ENCODE results near the gene KIF1C.
"Not testable (repeated sequence)": the region's sequence is repeated elsewhere in the genome, so short reads cannot be mapped to it uniquely, and the experiment has no call there.

KIF1C gene

GRCh38 chr17:5023588-5024147 is 25.9 kb downstream of the KIF1C start:
- Histone ChIP-seq H3K36me3 (ENCODE audit: control insufficient read depth in 2 of 2, insufficient read depth in 2 of 2, low read length in 2 of 2) (peaks cover 22 to 43% of the 10 kb centered on the region in 2 donors), H3K27ac (ENCODE audit: low read depth in 2 of 2, low read length in 2 of 2) (no peak overlapping the region), H3K9me3 (ENCODE audit: control insufficient read depth in 2 of 2, low read length in 2 of 2) (no peaks in the 10 kb centered on the region), H3K4me1 (ENCODE audit: control insufficient read depth in 2 of 2, insufficient read depth in 2 of 2, low read length in 2 of 2) (no peaks in the 10 kb centered on the region), H3K9ac (ENCODE audit: low read depth in 1 of 2, low read length in 2 of 2) (no peak overlapping the region), H3K27me3 (ENCODE audit: control insufficient read depth in 2 of 2, insufficient read depth in 2 of 2, low read length in 2 of 2) (no peaks in the 10 kb centered on the region), H3K4me3 (ENCODE audit: low read length in 2 of 2) (no peak overlapping the region)

- H3K27me3 ChIP-seq (ENCODE audit: control insufficient read depth in 2 of 2, insufficient read depth in 2 of 2, low read length in 2 of 2), result no peaks in the 10 kb centered on the region
- peaks cover 16 to 35% of the 10 kb centered on the region in 2 donors for H3K36me3 ChIP-seq (ENCODE audit: control insufficient read depth in 2 of 2, insufficient read depth in 2 of 2, low read length in 2 of 2)
- no peaks in the 10 kb centered on the region for H3K9me3 ChIP-seq (ENCODE audit: control insufficient read depth in 2 of 2, low read length in 2 of 2)
- no peaks in the 10 kb centered on the region for H3K4me1 ChIP-seq (ENCODE audit: control insufficient read depth in 2 of 2, insufficient read depth in 2 of 2, low read length in 2 of 2)
- no peak overlapping the region for H3K9ac ChIP-seq (ENCODE audit: low read depth in 1 of 2, low read length in 2 of 2)
- H3K27ac ChIP-seq (ENCODE audit: low read depth in 2 of 2, low read length in 2 of 2), result no peak overlapping the region
- H3K4me3 ChIP-seq (ENCODE audit: low read length in 2 of 2), result no peak overlapping the region
These were observed 26.9 kb downstream of the KIF1C start for GRCh38 chr17:5024604-5025003.

- H3K9me3 ChIP-seq (ENCODE audit: control insufficient read depth in 2 of 2, low read length in 2 of 2), result no peaks in the 10 kb centered on the region
- no peak overlapping the region for H3K4me3 ChIP-seq (ENCODE audit: low read length in 2 of 2)
- no peak overlapping the region for H3K9ac ChIP-seq (ENCODE audit: low read depth in 1 of 2, low read length in 2 of 2)
- H3K27me3 ChIP-seq (ENCODE audit: control insufficient read depth in 2 of 2, insufficient read depth in 2 of 2, low read length in 2 of 2), result no peaks in the 10 kb centered on the region
- H3K36me3 ChIP-seq (ENCODE audit: control insufficient read depth in 2 of 2, insufficient read depth in 2 of 2, low read length in 2 of 2), result peaks cover 8 to 11% of the 10 kb centered on the region in 2 donors
- no peak overlapping the region for H3K27ac ChIP-seq (ENCODE audit: low read depth in 2 of 2, low read length in 2 of 2)
- H3K4me1 ChIP-seq (ENCODE audit: control insufficient read depth in 2 of 2, insufficient read depth in 2 of 2, low read length in 2 of 2), result peaks cover 4% of the 10 kb centered on the region in 2 donors
These were observed 29.5 kb downstream of the KIF1C start for GRCh38 chr17:5027299-5027698.

GRCh38 chr17:5027916-5028315 is 30.2 kb downstream of the KIF1C start:
- Histone ChIP-seq H3K9ac (ENCODE audit: low read depth in 1 of 2, low read length in 2 of 2) (no peak overlapping the region), H3K9me3 (ENCODE audit: control insufficient read depth in 2 of 2, low read length in 2 of 2) (no peaks in the 10 kb centered on the region)

GRCh38 chr17:5030168-5030567 is 32.4 kb downstream of the KIF1C start:
- not testable (repeated sequence) for H3K36me3 ChIP-seq (ENCODE audit: control insufficient read depth in 2 of 2, insufficient read depth in 2 of 2, low read length in 2 of 2); H3K27me3 ChIP-seq (ENCODE audit: control insufficient read depth in 2 of 2, insufficient read depth in 2 of 2, low read length in 2 of 2); H3K27ac ChIP-seq (ENCODE audit: low read depth in 2 of 2, low read length in 2 of 2); H3K9ac ChIP-seq (ENCODE audit: low read depth in 1 of 2, low read length in 2 of 2); H3K9me3 ChIP-seq (ENCODE audit: control insufficient read depth in 2 of 2, low read length in 2 of 2); H3K4me3 ChIP-seq (ENCODE audit: low read length in 2 of 2); H3K4me1 ChIP-seq (ENCODE audit: control insufficient read depth in 2 of 2, insufficient read depth in 2 of 2, low read length in 2 of 2)

More at GRCh38 chr17:5027916-5028315, 30.2 kb downstream of the KIF1C start:
- H3K27me3 ChIP-seq (ENCODE audit: control insufficient read depth in 2 of 2, insufficient read depth in 2 of 2, low read length in 2 of 2), result no peaks in the 10 kb centered on the region
- H3K36me3 ChIP-seq (ENCODE audit: control insufficient read depth in 2 of 2, insufficient read depth in 2 of 2, low read length in 2 of 2), result peaks cover 5 to 6% of the 10 kb centered on the region in 2 donors
- H3K4me1 ChIP-seq (ENCODE audit: control insufficient read depth in 2 of 2, insufficient read depth in 2 of 2, low read length in 2 of 2), result peaks cover 4% of the 10 kb centered on the region in 2 donors
- no peak overlapping the region for H3K4me3 ChIP-seq (ENCODE audit: low read length in 2 of 2)
- H3K27ac ChIP-seq (ENCODE audit: low read depth in 2 of 2, low read length in 2 of 2), result no peak overlapping the region

DNA sequence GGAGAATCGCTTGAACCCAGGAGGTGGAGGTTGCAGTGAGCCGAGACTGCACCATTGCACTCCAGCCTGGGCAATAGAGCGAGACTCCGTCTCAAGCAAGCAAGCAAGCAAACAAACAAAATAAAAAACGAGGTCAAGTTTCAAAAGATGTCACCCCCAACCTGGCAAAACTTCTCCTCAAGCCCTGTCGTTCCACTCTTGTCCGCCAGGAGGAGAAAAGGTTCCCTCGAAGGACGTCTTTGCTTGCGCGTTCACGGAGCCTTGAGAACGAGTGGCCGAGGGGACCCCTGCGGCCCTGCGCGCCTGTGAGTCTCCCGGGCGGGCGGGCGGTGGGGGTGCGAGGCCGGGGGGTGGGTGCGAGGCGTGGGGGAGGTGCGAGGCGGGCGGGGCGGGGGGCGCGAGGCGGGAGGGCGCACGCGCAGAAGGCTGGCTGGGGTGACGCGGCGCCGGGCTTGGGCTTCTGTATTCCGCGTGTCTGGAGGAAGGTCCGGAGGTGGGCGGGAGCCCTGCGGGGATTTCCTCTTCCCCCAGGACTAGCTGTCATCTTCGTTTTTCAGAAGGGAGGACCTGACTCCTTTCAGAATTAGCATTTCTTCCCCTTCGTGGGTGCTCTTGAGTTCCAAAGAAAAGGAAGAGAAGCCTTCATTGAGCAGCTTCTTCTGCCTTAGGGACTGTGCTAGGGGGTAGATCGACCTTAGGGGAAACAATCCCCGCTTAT is 33.8 kb downstream of the KIF1C start:
- Histone ChIP-seq H3K4me1 (ENCODE audit: control insufficient read depth in 2 of 2, insufficient read depth in 2 of 2, low read length in 2 of 2) (peaks cover 4 to 6% of the 10 kb centered on the region in 2 donors), H3K9ac (ENCODE audit: low read depth in 1 of 2, low read length in 2 of 2) (peak overlapping the region in 1 of 2 donors; percentile 47), H3K4me3 (ENCODE audit: low read length in 2 of 2) (peak overlapping the region; percentile 44 to 73), H3K27ac (ENCODE audit: low read depth in 2 of 2, low read length in 2 of 2) (peak overlapping the region in 1 of 2 donors; percentile 68), H3K27me3 (ENCODE audit: control insufficient read depth in 2 of 2, insufficient read depth in 2 of 2, low read length in 2 of 2) (no peaks in the 10 kb centered on the region), H3K9me3 (ENCODE audit: control insufficient read depth in 2 of 2, low read length in 2 of 2) (no peaks in the 10 kb centered on the region), H3K36me3 (ENCODE audit: control insufficient read depth in 2 of 2, insufficient read depth in 2 of 2, low read length in 2 of 2) (no peaks in the 10 kb centered on the region)

DNA sequence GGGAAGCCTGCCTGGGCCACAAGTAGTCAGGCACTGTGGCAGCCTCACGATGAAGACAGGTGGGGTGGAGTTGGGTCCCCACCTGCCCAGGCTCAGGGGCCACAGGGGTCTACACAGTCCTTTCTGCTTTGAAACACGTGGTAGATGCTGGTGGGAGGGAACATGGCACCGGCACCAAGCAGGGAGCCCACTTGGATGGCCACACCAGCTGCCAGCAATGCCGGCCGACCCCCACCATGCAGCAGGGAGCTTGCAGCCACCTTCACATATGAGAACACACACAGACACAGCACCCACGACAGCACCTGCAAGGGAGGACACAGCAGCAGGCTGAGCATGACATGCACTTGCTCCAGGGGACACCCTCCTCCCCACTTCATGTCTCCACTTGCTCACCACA is 35.1 kb downstream of the KIF1C start:
- H3K4me1 ChIP-seq (ENCODE audit: control insufficient read depth in 2 of 2, insufficient read depth in 2 of 2, low read length in 2 of 2), result peaks cover 4 to 6% of the 10 kb centered on the region in 2 donors
- no peaks in the 10 kb centered on the region for H3K36me3 ChIP-seq (ENCODE audit: control insufficient read depth in 2 of 2, insufficient read depth in 2 of 2, low read length in 2 of 2)
- no peak overlapping the region for H3K9ac ChIP-seq (ENCODE audit: low read depth in 1 of 2, low read length in 2 of 2)
- no peaks in the 10 kb centered on the region for H3K9me3 ChIP-seq (ENCODE audit: control insufficient read depth in 2 of 2, low read length in 2 of 2)
- H3K27me3 ChIP-seq (ENCODE audit: control insufficient read depth in 2 of 2, insufficient read depth in 2 of 2, low read length in 2 of 2), result no peaks in the 10 kb centered on the region
- H3K27ac ChIP-seq (ENCODE audit: low read depth in 2 of 2, low read length in 2 of 2), result no peak overlapping the region
- H3K4me3 ChIP-seq (ENCODE audit: low read length in 2 of 2), result no peak overlapping the region

GRCh38 chr17:5033352-5034015 is 35.7 kb downstream of the KIF1C start:
- Histone ChIP-seq H3K36me3 (ENCODE audit: control insufficient read depth in 2 of 2, insufficient read depth in 2 of 2, low read length in 2 of 2) (no peaks in the 10 kb centered on the region), H3K27ac (ENCODE audit: low read depth in 2 of 2, low read length in 2 of 2) (no peak overlapping the region), H3K9ac (ENCODE audit: low read depth in 1 of 2, low read length in 2 of 2) (no peak overlapping the region), H3K9me3 (ENCODE audit: control insufficient read depth in 2 of 2, low read length in 2 of 2) (no peaks in the 10 kb centered on the region), H3K4me1 (ENCODE audit: control insufficient read depth in 2 of 2, insufficient read depth in 2 of 2, low read length in 2 of 2) (peaks cover 4 to 6% of the 10 kb centered on the region in 2 donors), H3K4me3 (ENCODE audit: low read length in 2 of 2) (no peak overlapping the region), H3K27me3 (ENCODE audit: control insufficient read depth in 2 of 2, insufficient read depth in 2 of 2, low read length in 2 of 2) (no peaks in the 10 kb centered on the region)

DNA sequence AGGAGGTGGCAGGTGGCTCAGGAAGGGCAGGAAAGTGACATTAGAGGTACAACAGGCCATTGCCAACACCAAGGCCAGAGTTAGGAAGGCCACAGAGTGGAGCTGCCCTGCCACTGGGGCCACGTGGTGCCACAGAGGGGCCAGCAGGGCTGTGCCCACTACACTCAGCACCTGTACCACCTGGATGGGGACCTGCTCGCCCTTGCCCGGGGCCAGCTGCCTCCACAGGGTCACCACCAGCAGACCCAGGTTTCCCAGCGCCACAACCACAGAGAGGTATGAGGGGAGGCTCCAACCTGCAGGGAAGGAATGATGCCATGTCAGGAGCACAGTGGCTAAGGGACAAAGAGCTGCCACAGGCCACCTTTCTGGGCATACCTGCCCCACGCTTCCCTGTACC is 36.3 kb downstream of the KIF1C start:
- Histone ChIP-seq H3K27ac (ENCODE audit: low read depth in 2 of 2, low read length in 2 of 2) (no peak overlapping the region), H3K27me3 (ENCODE audit: control insufficient read depth in 2 of 2, insufficient read depth in 2 of 2, low read length in 2 of 2) (no peaks in the 10 kb centered on the region), H3K4me3 (ENCODE audit: low read length in 2 of 2) (no peak overlapping the region), H3K9me3 (ENCODE audit: control insufficient read depth in 2 of 2, low read length in 2 of 2) (no peaks in the 10 kb centered on the region), H3K9ac (ENCODE audit: low read depth in 1 of 2, low read length in 2 of 2) (no peak overlapping the region), H3K4me1 (ENCODE audit: control insufficient read depth in 2 of 2, insufficient read depth in 2 of 2, low read length in 2 of 2) (peaks cover 4 to 6% of the 10 kb centered on the region in 2 donors), H3K36me3 (ENCODE audit: control insufficient read depth in 2 of 2, insufficient read depth in 2 of 2, low read length in 2 of 2) (no peaks in the 10 kb centered on the region)

DNA sequence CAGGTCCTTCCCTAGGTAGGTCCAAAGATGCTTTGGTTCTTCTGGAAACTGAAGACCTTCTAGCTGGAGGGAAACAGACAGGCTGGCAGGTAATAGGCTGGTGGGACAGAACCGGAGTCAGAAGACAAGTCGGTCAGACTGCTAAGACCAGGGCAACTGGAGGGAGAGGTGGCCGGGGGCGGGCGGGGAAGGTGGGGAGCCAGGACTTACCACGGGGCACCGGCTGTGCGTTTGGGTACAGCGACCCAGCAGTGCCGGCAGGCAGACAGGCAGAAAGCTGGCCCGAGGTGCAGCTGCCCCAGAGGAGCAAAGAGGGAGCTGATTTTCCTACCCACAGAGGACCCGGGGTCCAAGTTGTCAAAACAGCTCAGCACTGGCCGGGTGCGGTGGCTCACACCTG is 36.9 kb downstream of the KIF1C start:
- H3K27me3 ChIP-seq (ENCODE audit: control insufficient read depth in 2 of 2, insufficient read depth in 2 of 2, low read length in 2 of 2), result no peaks in the 10 kb centered on the region
- H3K27ac ChIP-seq (ENCODE audit: low read depth in 2 of 2, low read length in 2 of 2), result no peak overlapping the region
- no peak overlapping the region for H3K4me3 ChIP-seq (ENCODE audit: low read length in 2 of 2)
- H3K4me1 ChIP-seq (ENCODE audit: control insufficient read depth in 2 of 2, insufficient read depth in 2 of 2, low read length in 2 of 2), result peaks cover 4 to 6% of the 10 kb centered on the region in 2 donors
- H3K9me3 ChIP-seq (ENCODE audit: control insufficient read depth in 2 of 2, low read length in 2 of 2), result no peaks in the 10 kb centered on the region
- no peak overlapping the region for H3K9ac ChIP-seq (ENCODE audit: low read depth in 1 of 2, low read length in 2 of 2)
- H3K36me3 ChIP-seq (ENCODE audit: control insufficient read depth in 2 of 2, insufficient read depth in 2 of 2, low read length in 2 of 2), result no peaks in the 10 kb centered on the region
